Epithelial cell of proximal tubule (primary cell): ENCODE measurements around the gene GSPT1. TPM values are rescaled to one million over a fixed set of nuclear protein-coding genes. Genes with fewer than 3 reads are reported as not detected.
"Not testable (repeated sequence)": the region's sequence is repeated elsewhere in the genome, so short reads cannot be mapped to it uniquely, and the experiment has no call there.

Experiments
- DNase-seq: peaks from one replicate; pipeline ENCODE4 v3.0.0-alpha.2; 2011; ENCODE audit warnings: low read depth
- H3K4me3 ChIP-seq: 2 replicates; pipeline ENCODE4 v1.5.1; 2011; ENCODE audit warnings: low read depth, mild to moderate bottlenecking, low read length
- total RNA-seq: library from RNA; depleted of rRNA; stranded (reverse); fragments of >200 nt; gene quantifications from 2 replicates; pipeline ENCODE4 v1.2.3, GENCODE V29; 2015
- TF ChIP-seq, protein P1 (sequence below): conservative IDR thresholded peaks from 2 replicates; pipeline ENCODE4 v1.5.1; 2012; ENCODE audit warnings: low read depth, mild to moderate bottlenecking, low read length

GSPT1 gene
- total RNA-seq, 1 donor from 2014 or later, result 87.3 TPM

DNA sequence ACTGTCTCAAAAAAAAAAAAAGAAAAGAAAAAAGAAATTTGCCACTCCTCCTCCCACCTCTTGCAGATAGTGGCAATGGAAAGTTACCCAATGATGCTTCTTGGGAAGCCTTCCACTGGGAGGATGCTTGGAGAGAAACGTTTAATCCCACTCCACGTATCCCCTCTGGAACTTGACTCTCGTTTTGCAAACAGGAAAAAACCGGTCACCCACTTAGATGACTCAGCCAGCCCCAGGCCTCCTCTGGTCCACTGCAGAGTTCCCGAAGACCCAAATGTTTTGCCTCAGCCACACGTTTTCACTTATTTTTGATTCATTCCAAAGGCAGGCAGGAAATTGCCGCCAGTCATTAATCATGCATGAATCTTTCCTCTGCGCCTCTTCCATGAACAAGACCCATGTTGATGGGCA, 40.0 kb upstream of the GSPT1 start:
- no peak overlapping the region for H3K4me3 ChIP-seq
- TF ChIP-seq, protein P1, sequence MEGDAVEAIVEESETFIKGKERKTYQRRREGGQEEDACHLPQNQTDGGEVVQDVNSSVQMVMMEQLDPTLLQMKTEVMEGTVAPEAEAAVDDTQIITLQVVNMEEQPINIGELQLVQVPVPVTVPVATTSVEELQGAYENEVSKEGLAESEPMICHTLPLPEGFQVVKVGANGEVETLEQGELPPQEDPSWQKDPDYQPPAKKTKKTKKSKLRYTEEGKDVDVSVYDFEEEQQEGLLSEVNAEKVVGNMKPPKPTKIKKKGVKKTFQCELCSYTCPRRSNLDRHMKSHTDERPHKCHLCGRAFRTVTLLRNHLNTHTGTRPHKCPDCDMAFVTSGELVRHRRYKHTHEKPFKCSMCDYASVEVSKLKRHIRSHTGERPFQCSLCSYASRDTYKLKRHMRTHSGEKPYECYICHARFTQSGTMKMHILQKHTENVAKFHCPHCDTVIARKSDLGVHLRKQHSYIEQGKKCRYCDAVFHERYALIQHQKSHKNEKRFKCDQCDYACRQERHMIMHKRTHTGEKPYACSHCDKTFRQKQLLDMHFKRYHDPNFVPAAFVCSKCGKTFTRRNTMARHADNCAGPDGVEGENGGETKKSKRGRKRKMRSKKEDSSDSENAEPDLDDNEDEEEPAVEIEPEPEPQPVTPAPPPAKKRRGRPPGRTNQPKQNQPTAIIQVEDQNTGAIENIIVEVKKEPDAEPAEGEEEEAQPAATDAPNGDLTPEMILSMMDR, result no peak
- DNase-seq, result no peak

DNA sequence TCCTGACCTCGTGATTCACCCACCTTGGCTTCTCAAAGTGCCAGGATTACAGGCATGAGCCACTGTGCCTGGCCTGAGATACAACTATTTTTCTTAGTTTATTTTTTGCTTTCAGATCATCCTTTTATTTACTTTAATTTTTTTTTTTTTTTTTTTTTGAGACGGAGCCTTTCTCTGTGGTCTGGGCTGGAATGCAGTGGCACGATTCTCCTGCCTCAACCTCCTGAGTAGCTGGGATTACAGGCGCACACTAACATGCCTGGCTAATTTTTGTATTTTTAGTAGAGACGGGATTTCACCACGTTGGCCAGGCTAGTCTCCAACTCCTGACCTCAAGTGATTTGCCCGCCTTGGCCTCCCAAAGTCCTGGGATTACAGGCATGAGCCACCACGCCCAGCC, 37.8 kb upstream of the GSPT1 start:
- H3K4me3 ChIP-seq, DNase-seq: not testable (repeated sequence)

DNA sequence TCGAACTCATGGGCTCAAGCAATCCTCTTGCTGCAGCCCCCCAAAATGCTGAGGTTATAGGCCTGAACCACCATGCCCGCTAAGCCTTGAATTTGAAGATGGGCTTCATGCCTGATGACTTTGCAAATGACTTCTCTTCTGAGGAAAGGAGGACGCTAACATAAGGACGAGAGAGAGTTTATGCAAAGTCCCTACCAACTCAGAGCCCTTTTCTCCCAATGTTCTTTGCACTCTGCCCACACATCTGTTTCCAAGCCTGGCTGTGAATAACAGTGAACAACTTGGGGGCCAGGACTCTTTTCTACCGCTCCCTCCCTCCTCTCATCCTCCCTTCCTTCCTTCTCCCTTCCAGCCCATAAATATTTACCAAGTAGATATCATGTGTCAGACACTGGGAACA, 34.6 kb upstream of the GSPT1 start:
- DNase-seq, result no peak
- no peak overlapping the region for H3K4me3 ChIP-seq
- TF ChIP-seq, protein P1, result no peak

DNA sequence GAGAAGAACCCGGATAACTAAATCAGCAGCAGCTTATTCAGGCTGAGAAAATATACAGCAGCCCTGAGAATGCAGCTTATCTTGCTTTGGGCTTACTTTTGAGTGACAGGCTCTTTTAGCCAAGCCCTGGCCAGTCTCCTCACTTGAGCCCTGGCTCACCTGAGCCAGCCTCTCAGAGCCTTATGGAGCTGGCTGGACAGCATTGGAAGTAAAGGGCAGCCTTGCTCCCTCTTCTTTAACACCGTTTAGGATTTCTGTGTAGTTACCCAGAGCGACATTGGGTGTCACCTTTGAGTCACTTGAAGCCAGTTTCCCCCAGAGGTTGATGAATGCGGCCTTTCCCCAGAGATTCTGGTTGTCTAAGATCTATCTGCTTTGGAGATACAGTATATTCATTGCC, 33.8 kb upstream of the GSPT1 start:
- no peak overlapping the region for H3K4me3 ChIP-seq
- TF ChIP-seq, protein P1, result peak; percentile 70
- no peak for DNase-seq

DNA sequence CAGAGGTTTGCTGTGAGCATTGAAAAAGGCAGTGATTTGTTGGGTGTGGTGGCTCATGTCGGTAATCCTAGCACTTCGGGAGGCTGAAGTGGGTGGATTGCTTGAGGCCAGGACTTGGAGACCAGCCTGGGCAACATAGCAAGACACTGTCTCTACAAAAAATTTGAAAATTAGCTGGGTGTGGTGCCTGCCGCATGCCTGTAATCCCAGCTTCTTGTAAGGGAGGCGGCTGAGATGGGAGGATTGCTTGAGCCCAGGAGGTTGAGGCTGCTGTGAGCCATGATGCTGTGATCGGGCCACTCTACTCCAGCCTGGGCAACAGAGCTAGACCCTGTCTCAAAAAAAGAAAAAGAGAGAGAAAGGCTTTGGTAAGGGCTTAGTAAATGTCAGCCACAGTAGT, 33.1 kb upstream of the GSPT1 start:
- no peak for DNase-seq
- TF ChIP-seq, protein P1, result no peak
- no peak overlapping the region for H3K4me3 ChIP-seq

DNA sequence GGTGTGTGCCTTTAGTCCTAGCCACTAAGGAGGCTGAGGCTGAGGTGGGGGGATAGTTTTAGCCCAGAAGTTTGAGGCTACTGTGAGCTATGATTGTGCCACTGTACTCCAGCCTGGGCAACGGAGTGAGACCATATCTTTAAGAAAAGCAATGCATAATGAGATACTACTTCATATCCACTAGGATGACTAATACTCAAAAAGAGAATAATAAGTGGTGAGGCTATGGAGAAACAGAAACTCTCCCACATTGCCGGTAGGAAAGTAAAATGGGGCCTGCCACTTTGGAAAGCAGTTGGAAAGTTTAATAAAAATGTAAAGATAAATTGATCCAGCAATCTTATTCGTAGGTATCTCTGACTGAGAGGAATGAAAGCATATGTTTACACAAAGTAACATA, 30.7 kb upstream of the GSPT1 start:
- H3K4me3 ChIP-seq, result no peak overlapping the region
- no peak for DNase-seq
- TF ChIP-seq, protein P1, result no peak

DNA sequence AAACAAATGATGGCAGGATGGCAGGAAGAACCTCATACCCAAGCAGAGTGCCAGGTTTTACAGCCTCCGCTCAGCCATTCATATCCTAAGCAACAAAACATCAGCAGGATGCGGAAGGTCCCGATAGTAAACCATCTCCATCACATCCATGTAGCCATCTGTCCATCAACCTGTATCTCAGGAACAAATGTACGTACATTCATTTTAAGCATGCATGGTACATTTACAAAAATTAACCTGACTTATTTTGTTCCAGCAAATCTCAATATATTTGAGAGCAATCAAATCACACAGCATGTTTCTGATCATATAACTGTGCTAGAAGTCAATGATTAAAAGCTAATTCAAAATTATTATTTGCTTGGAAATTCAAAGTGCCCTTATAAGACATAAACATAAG, 26.2 kb upstream of the GSPT1 start, which contains the start of gene NPIPB2:
Gene NPIPB2, minus strand, starts transcription at position 101 of the 400 bp plus-strand sequence. Its CDS starts 0 bp downstream, at position 101.
- not testable (repeated sequence) for H3K4me3 ChIP-seq, DNase-seq

DNA sequence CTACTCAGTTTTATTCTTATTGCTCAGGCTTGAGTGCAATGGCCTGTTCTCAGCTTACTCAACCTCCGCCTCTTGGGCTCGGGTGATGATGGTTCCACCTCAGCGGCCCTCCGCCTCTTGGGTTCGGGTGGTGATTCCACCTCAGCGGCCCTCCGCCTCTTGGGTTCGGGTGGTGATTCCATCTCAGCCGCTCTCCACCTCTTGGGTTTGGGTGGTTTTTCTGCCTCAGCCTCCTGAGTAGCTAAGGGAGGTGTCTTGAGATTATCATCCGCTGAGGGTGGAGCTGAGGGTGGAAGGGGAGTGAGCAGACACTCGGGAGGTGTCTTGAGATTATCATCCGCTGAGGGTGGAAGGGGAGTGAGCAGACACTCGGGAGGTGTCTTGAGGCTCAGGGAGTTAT, 11.6 kb upstream of the GSPT1 start:
- H3K4me3 ChIP-seq, DNase-seq: not testable (repeated sequence)

DNA sequence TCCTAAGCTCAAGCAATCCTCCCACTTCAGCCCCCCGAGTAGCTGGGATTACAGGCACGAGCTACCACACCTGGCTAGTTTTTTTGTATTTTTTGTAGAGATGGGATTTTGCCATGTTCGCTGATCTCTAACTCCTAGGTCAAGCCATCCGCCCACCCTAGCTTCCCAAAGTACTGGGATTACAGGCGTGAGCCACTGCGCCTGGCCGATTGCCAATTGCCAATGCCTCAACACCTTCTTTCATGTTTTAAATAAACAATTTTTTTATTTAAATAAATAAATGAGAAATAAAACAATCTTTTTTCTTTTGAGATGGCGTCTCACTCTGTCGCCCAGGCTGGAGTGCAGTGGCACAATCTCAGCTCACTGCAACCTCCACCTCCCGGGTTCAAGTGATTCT, 8.3 kb upstream of the GSPT1 start:
- DNase-seq, H3K4me3 ChIP-seq: not testable (repeated sequence)
